Measurements from ENCODE around the gene BROX. TPM values are rescaled to one million over a fixed set of nuclear protein-coding genes. Genes with fewer than 3 reads are reported as not detected.

BROX gene
- total RNA-seq, 4 donors from 2014 or later, result 36.6 to 55.6 (median 48.4) TPM

- 85% methylated on average over 5 of the region's 5 CpGs for WGBS
- no peak overlapping the region for H3K4me3 ChIP-seq
- H3K27me3 ChIP-seq, result no peaks in the 10 kb centered on the region
- no peaks in the 10 kb centered on the region for H3K36me3 ChIP-seq
- peaks cover 14 to 41% (median 37%) of the 10 kb centered on the region in 4 donors for H3K4me1 ChIP-seq
- no peak overlapping the region for H3K27ac ChIP-seq (replicated peaks in 1 of 4)
- no peak for TF ChIP-seq POLR2A (IDR thresholded peaks at IDR 0.05; ENCODE audit: low read depth)
- no peak for TF ChIP-seq POLR2AphosphoS5 (IDR thresholded peaks at IDR 0.05)
- no peak for TF ChIP-seq CTCF (IDR thresholded peaks at IDR 0.05)
- no peak for TF ChIP-seq EP300 (IDR thresholded peaks at IDR 0.05)
- intact Hi-C loops (cut with DNase I), result loop anchor here (10.0 kb wide), 1 partner anchor 65 kb away; no protein-coding TSS in a partner anchor
- no peaks in the 10 kb centered on the region for H3K9me3 ChIP-seq
- DNase-seq (ENCODE audit: extremely low spot score), result no peak
Measured at GRCh38 chr1:222709700-222710153, 2.6 kb upstream of the BROX start.

- intact Hi-C loops (cut with DNase I), result loop anchor here (10.0 kb wide), 1 partner anchor 67 kb away; no protein-coding TSS in a partner anchor
Measured at GRCh38 chr1:222711319-222712252, 778 bp upstream of the BROX start.

GRCh38 chr1:222713091-222713961, 962 bp downstream of the BROX start:
- peak; percentile 76 to 97 for TF ChIP-seq POLR2AphosphoS5 (IDR thresholded peaks at IDR 0.05)
- TF ChIP-seq EP300 (IDR thresholded peaks at IDR 0.05), result no peak
- peak in 1 of 3 experiments; percentile 11 for TF ChIP-seq CTCF (IDR thresholded peaks at IDR 0.05)
- TF ChIP-seq POLR2A (IDR thresholded peaks at IDR 0.05; ENCODE audit: low read depth), result no peak
- Histone ChIP-seq H3K27ac (replicated peaks in 1 of 4) (peak overlapping the region; percentile 92 to 98 (median 96)), H3K4me3 (peak overlapping the region; percentile 68 to 96 (median 78)), H3K36me3 (peaks cover 0 to 34% (median 20%) of the 10 kb centered on the region in 4 donors), H3K4me1 (peaks cover 14 to 46% (median 39%) of the 10 kb centered on the region in 4 donors), H3K27me3 (no peaks in the 10 kb centered on the region), H3K9me3 (no peaks in the 10 kb centered on the region)
- peak; percentile 97 for DNase-seq (ENCODE audit: extremely low spot score)
- intact Hi-C loops (cut with DNase I), result loop anchor here (10.0 kb wide), 1 partner anchor 69 kb away; no protein-coding TSS in a partner anchor
- WGBS, result 2% methylated on average over 29 of the region's 39 CpGs

More at GRCh38 chr1:222711319-222712252, 778 bp upstream of the BROX start:
- H3K4me1 ChIP-seq, result peaks cover 14 to 46% (median 39%) of the 10 kb centered on the region in 4 donors
- no peak for DNase-seq (ENCODE audit: extremely low spot score)
- peaks cover 0 to 17% (median 9%) of the 10 kb centered on the region in 4 donors for H3K36me3 ChIP-seq
- H3K4me3 ChIP-seq, result peak overlapping the region; percentile 68 to 96 (median 78)
- no peaks in the 10 kb centered on the region for H3K9me3 ChIP-seq
- under 1% methylated on average over 32 of the region's 42 CpGs for WGBS
- H3K27ac ChIP-seq (replicated peaks in 1 of 4), result peak overlapping the region; percentile 92 to 98 (median 96)
- TF ChIP-seq POLR2A (IDR thresholded peaks at IDR 0.05; ENCODE audit: low read depth), result no peak
- TF ChIP-seq CTCF (IDR thresholded peaks at IDR 0.05), result no peak
- TF ChIP-seq EP300 (IDR thresholded peaks at IDR 0.05), result no peak
- no peak for TF ChIP-seq POLR2AphosphoS5 (IDR thresholded peaks at IDR 0.05)
- H3K27me3 ChIP-seq, result no peaks in the 10 kb centered on the region

GRCh38 chr1:222716393-222716792, 4.0 kb downstream of the BROX start:
- H3K36me3 ChIP-seq, result peaks cover 15 to 62% (median 47%) of the 10 kb centered on the region in 4 donors
- H3K9me3 ChIP-seq, result no peaks in the 10 kb centered on the region
- H3K27me3 ChIP-seq, result no peaks in the 10 kb centered on the region
- no peak for TF ChIP-seq CTCF (IDR thresholded peaks at IDR 0.05)
- no peak for TF ChIP-seq POLR2AphosphoS5 (IDR thresholded peaks at IDR 0.05)
- no peak for TF ChIP-seq POLR2A (IDR thresholded peaks at IDR 0.05; ENCODE audit: low read depth)
- no peak for TF ChIP-seq EP300 (IDR thresholded peaks at IDR 0.05)
- H3K4me3 ChIP-seq, result no peak overlapping the region
- intact Hi-C loops (cut with DNase I), result loop anchor here (10.0 kb wide), 1 partner anchor 72 kb away; no protein-coding TSS in a partner anchor
- H3K27ac ChIP-seq (replicated peaks in 1 of 4), result no peak overlapping the region
- H3K4me1 ChIP-seq, result peaks cover 0 to 17% (median 13%) of the 10 kb centered on the region in 4 donors
- no peak for DNase-seq (ENCODE audit: extremely low spot score)
- 97% methylated on average over 2 of the region's 2 CpGs for WGBS

Data from esophagus muscularis mucosa (tissue), 4 donors.